Measurements from ENCODE around the gene FARS2. TPM values are rescaled to one million over a fixed set of nuclear protein-coding genes. Genes with fewer than 3 reads are reported as not detected.

Gene FARS2
- polyA plus RNA-seq, 1 donor from 2014 or later: 11.9 TPM

GRCh38 chr6:5443491-5443890 is 182.2 kb downstream of the FARS2 start:
- no peak overlapping the region for H3K4me3 ChIP-seq (ENCODE audit: low read length)
- TF ChIP-seq EP300 (conservative IDR thresholded peaks at IDR 0.05; ENCODE audit: poor library complexity, severe bottlenecking) (no peak), RAD21 (conservative IDR thresholded peaks at IDR 0.05) (no peak), SMC3 (conservative IDR thresholded peaks at IDR 0.05; ENCODE audit: poor library complexity) (no peak), POLR2AphosphoS5 (IDR thresholded peaks at IDR 0.05) (no peak)

GRCh38 chr6:5446362-5447075 is 185.2 kb downstream of the FARS2 start:
- Histone ChIP-seq H3K9me2 (ENCODE audit: insufficient read depth, low read length) (no peaks in the 10 kb centered on the region), H3K4me2 (ENCODE audit: low read length) (no peak overlapping the region), H3K79me2 (replicated peaks; ENCODE audit: insufficient read depth, low read length) (no peaks in the 10 kb centered on the region), H3K27me3 (ENCODE audit: insufficient read depth, low read depth, low read length) (no peaks in the 10 kb centered on the region), H3K4me3 (ENCODE audit: low read length) (no peak overlapping the region), H3F3A (ENCODE audit: insufficient read depth, low read length, poor library complexity, severe bottlenecking) (no peaks in the 10 kb centered on the region), H3K36me3 (ENCODE audit: insufficient read depth, low read length) (no peaks in the 10 kb centered on the region), H4K20me1 (ENCODE audit: insufficient read depth) (no peaks in the 10 kb centered on the region), H2AFZ (ENCODE audit: low read depth, low read length) (no peak overlapping the region), H3K27ac (ENCODE audit: low read length) (no peak overlapping the region), H3K9ac (ENCODE audit: low read length) (no peak overlapping the region), H3K9me3 (ENCODE audit: low read length) (no peaks in the 10 kb centered on the region)
- no peak for TF ChIP-seq REST (IDR thresholded peaks at IDR 0.05; ENCODE audit: borderline replicate concordance)
- no peak for TF ChIP-seq RAD21 (conservative IDR thresholded peaks at IDR 0.05)
- no peak for TF ChIP-seq MXI1 (conservative IDR thresholded peaks at IDR 0.05; ENCODE audit: poor library complexity, severe bottlenecking)

More at GRCh38 chr6:5443491-5443890, 182.2 kb downstream of the FARS2 start:
- H3K36me3 ChIP-seq (ENCODE audit: insufficient read depth, low read length): no peaks in the 10 kb centered on the region
- no peak overlapping the region for H2AFZ ChIP-seq (ENCODE audit: low read depth, low read length)
- no peaks in the 10 kb centered on the region for H3K27me3 ChIP-seq (ENCODE audit: insufficient read depth, low read depth, low read length)
- no peaks in the 10 kb centered on the region for H3F3A ChIP-seq (ENCODE audit: insufficient read depth, low read length, poor library complexity, severe bottlenecking)
- no peaks in the 10 kb centered on the region for H3K79me2 ChIP-seq (replicated peaks; ENCODE audit: insufficient read depth, low read length)
- no peaks in the 10 kb centered on the region for H3K9me2 ChIP-seq (ENCODE audit: insufficient read depth, low read length)
- no peak overlapping the region for H3K9ac ChIP-seq (ENCODE audit: low read length)
- no peak overlapping the region for H3K4me2 ChIP-seq (ENCODE audit: low read length)
- no peaks in the 10 kb centered on the region for H4K20me1 ChIP-seq (ENCODE audit: insufficient read depth)
- no peak overlapping the region for H3K27ac ChIP-seq (ENCODE audit: low read length)
- no peaks in the 10 kb centered on the region for H3K9me3 ChIP-seq (ENCODE audit: low read length)

- no peaks in the 10 kb centered on the region for H3F3A ChIP-seq (ENCODE audit: insufficient read depth, low read length, poor library complexity, severe bottlenecking)
- H3K4me3 ChIP-seq (ENCODE audit: low read length): no peak overlapping the region
- H3K27me3 ChIP-seq (ENCODE audit: insufficient read depth, low read depth, low read length): no peaks in the 10 kb centered on the region
- no peaks in the 10 kb centered on the region for H4K20me1 ChIP-seq (ENCODE audit: insufficient read depth)
- TF ChIP-seq REST (IDR thresholded peaks at IDR 0.05; ENCODE audit: borderline replicate concordance) (no peak), POLR2AphosphoS5 (IDR thresholded peaks at IDR 0.05) (no peak)
- no peak overlapping the region for H3K4me2 ChIP-seq (ENCODE audit: low read length)
- no peaks in the 10 kb centered on the region for H3K79me2 ChIP-seq (replicated peaks; ENCODE audit: insufficient read depth, low read length)
- H3K9me3 ChIP-seq (ENCODE audit: low read length): no peaks in the 10 kb centered on the region
- H2AFZ ChIP-seq (ENCODE audit: low read depth, low read length): no peak overlapping the region
- no peaks in the 10 kb centered on the region for H3K36me3 ChIP-seq (ENCODE audit: insufficient read depth, low read length)
- H3K9me2 ChIP-seq (ENCODE audit: insufficient read depth, low read length): no peaks in the 10 kb centered on the region
- H3K9ac ChIP-seq (ENCODE audit: low read length): no peak overlapping the region
- H3K27ac ChIP-seq (ENCODE audit: low read length): no peak overlapping the region
Measured at GRCh38 chr6:5447921-5448320, 186.6 kb downstream of the FARS2 start.
